SK-N-SH (cell line): ENCODE data around the gene GOLM1. TPM values are rescaled to one million over a fixed set of nuclear protein-coding genes. Genes with fewer than 3 reads are reported as not detected.

Experiments
- CTCF ChIA-PET: fragments of 300-600, 350-600 bp; formaldehyde crosslinking; extraction: SDS; loops from one replicate; lab custom pipeline; 2021; lab: Yijun Ruan, JAX
- POLR2A ChIA-PET: fragments of 350-600 bp; sonication (Branson Sonifier 250); formaldehyde crosslinking; extraction: SDS; loops from one replicate; lab custom pipeline; 2020; ENCODE audit warnings: antibody characterized with exemption, inconsistent platforms; lab: Yijun Ruan, JAX
- DNase-seq: peaks from one replicate; pipeline ENCODE4 v3.0.0; 2012
- H2AFZ ChIP-seq: fragments of 200-600 bp; sonication (generic); 2 replicates; pipeline ENCODE4 v1.8.1; 2016; ENCODE audit warnings: antibody characterized with exemption, mild to moderate bottlenecking, low read depth
- H3F3A ChIP-seq: fragments of 200-600 bp; sonication (generic); replicated peaks from 2 replicates; pipeline ENCODE3; 2016; ENCODE audit warnings: antibody characterized with exemption, mild to moderate bottlenecking; ENCODE audit not compliant: insufficient read depth
- H3K27ac ChIP-seq, 2 experiments: fragments of 200-500 bp in 1 of 2; fragments of 200-600 bp in 1 of 2; sonication (Bioruptor generic) in 1 of 2; sonication (generic), shearing (Covaris generic) in 1 of 2; 2 replicates each; pipeline versions ENCODE4 v1.5.1 to v1.6.1; 2014 to 2016; ENCODE audit warnings: low read depth in 2 of 2, inconsistent platforms in 1 of 2, low read length in 1 of 2, mild to moderate bottlenecking in 1 of 2, mixed read lengths in 1 of 2
- H3K27me3 ChIP-seq: fragments of 200-600 bp; sonication (generic), shearing (Covaris generic); 2 replicates; pipeline ENCODE4 v1.6.1; 2016; ENCODE audit warnings: mixed run types; ENCODE audit not compliant: insufficient read depth
- H3K36me3 ChIP-seq, 2 experiments: fragments of 200-500 bp in 1 of 2; fragments of 200-600 bp in 1 of 2; sonication (Bioruptor generic) in 1 of 2; sonication (generic) in 1 of 2; replicated peaks in 1 of 2; 2 replicates each; pipeline versions ENCODE3 to v1.5.1; 2014 to 2016; ENCODE audit warnings: low read length in 1 of 2, mild to moderate bottlenecking in 1 of 2; ENCODE audit not compliant: insufficient read depth in 2 of 2, control insufficient read depth in 1 of 2
- H3K4me1 ChIP-seq, 2 experiments: fragments of 200-500 bp in 1 of 2; fragments of 200-600 bp in 1 of 2; sonication (Bioruptor generic) in 1 of 2; sonication (generic), shearing (Covaris generic) in 1 of 2; 2 replicates each; pipeline versions ENCODE4 v1.5.1 to v1.6.1; 2014 to 2016; ENCODE audit warnings: low read depth in 1 of 2, low read length in 1 of 2, mixed run types in 1 of 2; ENCODE audit not compliant: insufficient read depth in 2 of 2, control insufficient read depth in 1 of 2
- H3K4me2 ChIP-seq: fragments of 200-600 bp; sonication (generic), shearing (Covaris generic); 2 replicates; pipeline ENCODE4 v1.6.1; 2017; ENCODE audit warnings: mixed run types
- H3K4me3 ChIP-seq, 2 experiments: fragments of 200-500 bp in 1 of 2; fragments of 200-600 bp in 1 of 2; sonication (Bioruptor generic) in 1 of 2; sonication (generic), shearing (Covaris generic) in 1 of 2; 2 replicates each; pipeline versions ENCODE4 v1.5.1 to v1.8.1; 2014 to 2016; ENCODE audit warnings: low read depth in 2 of 2, inconsistent platforms in 1 of 2, low read length in 1 of 2, mild to moderate bottlenecking in 1 of 2, mixed read lengths in 1 of 2, moderate library complexity in 1 of 2
- H3K79me2 ChIP-seq: fragments of 200-600 bp; sonication (generic); 2 replicates; pipeline ENCODE4 v1.8.1; 2017; ENCODE audit warnings: mild to moderate bottlenecking; ENCODE audit not compliant: insufficient read depth
- H3K9ac ChIP-seq: fragments of 200-600 bp; sonication (generic); 2 replicates; pipeline ENCODE4 v1.6.1; 2017; ENCODE audit warnings: mixed run types
- H3K9me2 ChIP-seq: fragments of 200-600 bp; sonication (generic); 2 replicates; pipeline ENCODE4 v1.6.1; 2017; ENCODE audit warnings: mixed run types
- H3K9me3 ChIP-seq: fragments of 200-600 bp; sonication (generic); 2 replicates; pipeline ENCODE4 v1.6.1; 2017; ENCODE audit warnings: mixed run types, mild to moderate bottlenecking, moderate library complexity
- H4K20me1 ChIP-seq: fragments of 200-600 bp; sonication (generic); 2 replicates; pipeline ENCODE4 v1.6.1; 2017; ENCODE audit warnings: mild to moderate bottlenecking, mixed run types; ENCODE audit not compliant: insufficient read depth
- CHD2 ChIP-seq: fragments of 150-350 bp; IDR thresholded peaks from 2 replicates; pipeline ENCODE4 v1.6.1; 2018; ENCODE audit warnings: low read length; ENCODE audit not compliant: partially characterized antibody
- ELF1 ChIP-seq: IDR thresholded peaks from 2 replicates; pipeline ENCODE4 v1.4.0; 2012
- EP300 ChIP-seq, 2 experiments: IDR thresholded peaks; 2 replicates each; pipeline versions ENCODE4 v1.4.0 to v1.6.1; 2012; ENCODE audit warnings: borderline replicate concordance in 1 of 2, low read depth in 1 of 2, low read length in 1 of 2
- FOSL2 ChIP-seq: IDR thresholded peaks from 2 replicates; pipeline ENCODE4 v1.4.0; 2012; ENCODE audit warnings: low read depth, mild to moderate bottlenecking, moderate library complexity, borderline replicate concordance
- FOXJ3 ChIP-seq: sonication (generic); formaldehyde crosslinking; IDR thresholded peaks from 2 replicates; pipeline ENCODE4 v1.5.1; 2020; ENCODE audit warnings: mild to moderate bottlenecking, missing genetic modification reagents
- FOXM1 ChIP-seq: IDR thresholded peaks from 2 replicates; pipeline ENCODE4 v1.4.0; 2012; ENCODE audit warnings: low read depth, mild to moderate bottlenecking
- GABPA ChIP-seq: IDR thresholded peaks from 2 replicates; pipeline ENCODE4 v1.4.0; 2012; ENCODE audit warnings: low read depth, mild to moderate bottlenecking
- JUND ChIP-seq: IDR thresholded peaks from 2 replicates; pipeline ENCODE4 v1.4.0; 2012
- NRF1 ChIP-seq: IDR thresholded peaks from 2 replicates; pipeline ENCODE4 v1.6.1; 2012; ENCODE audit warnings: low read depth, mild to moderate bottlenecking, low read length
- RAD21 ChIP-seq: IDR thresholded peaks from 2 replicates; pipeline ENCODE4 v1.6.1; 2012; ENCODE audit warnings: mild to moderate bottlenecking, low read length
- RCOR1 ChIP-seq: fragments of 150-350 bp; IDR thresholded peaks from 2 replicates; pipeline ENCODE4 v1.6.1; 2017; ENCODE audit warnings: antibody characterized with exemption, low read length
- RXRA ChIP-seq: IDR thresholded peaks from 2 replicates; pipeline ENCODE4 v1.4.0; 2012; ENCODE audit warnings: low read depth, mild to moderate bottlenecking, borderline replicate concordance
- TAF1 ChIP-seq: IDR thresholded peaks from 2 replicates; pipeline ENCODE4 v1.6.1; 2012; ENCODE audit warnings: low read depth, mild to moderate bottlenecking, low read length, moderate library complexity, borderline replicate concordance
- TCF12 ChIP-seq: IDR thresholded peaks from 2 replicates; pipeline ENCODE4 v1.4.0; 2012
- TEAD4 ChIP-seq: IDR thresholded peaks from 2 replicates; pipeline ENCODE4 v1.4.0; 2012; ENCODE audit warnings: mild to moderate bottlenecking, borderline replicate concordance; ENCODE audit not compliant: insufficient read depth
- WGBS: methylation state at CpG from one replicate; pipeline ENCODE4 v1.1.6; 2017; ENCODE audit warnings: low lambda C conversion rate; 5-methylcytosine and 5-hydroxymethylcytosine counted together
- polyA plus RNA-seq, 3 experiments: library from polyadenylated mRNA; depleted of rRNA; stranded (reverse); fragments of >200 nt; gene quantifications; 2 replicates each; pipeline ENCODE4 v1.2.3, GENCODE V29; 2012
- TF ChIP-seq, protein P1 (sequence below): IDR thresholded peaks from 2 replicates; pipeline ENCODE4 v1.4.0; 2012; ENCODE audit warnings: low read depth
- TF ChIP-seq, protein P2 (sequence below): IDR thresholded peaks from 2 replicates; pipeline ENCODE4 v1.6.1; 2012; ENCODE audit warnings: mild to moderate bottlenecking, low read depth, low read length, moderate library complexity
- TF ChIP-seq, protein P3 (sequence below): IDR thresholded peaks from 2 replicates; pipeline ENCODE4 v1.4.0; 2012; ENCODE audit warnings: low read depth, borderline replicate concordance
- TF ChIP-seq, protein P4 (sequence below): fragments of 150-350 bp; IDR thresholded peaks from 2 replicates; pipeline ENCODE4 v1.6.1; 2016; ENCODE audit warnings: mild to moderate bottlenecking, low read depth, low read length

Gene GOLM1
- polyA plus RNA-seq, 1 of the 3 experiments (the other 2 are of a cell fraction): 69.8 TPM

DNA sequence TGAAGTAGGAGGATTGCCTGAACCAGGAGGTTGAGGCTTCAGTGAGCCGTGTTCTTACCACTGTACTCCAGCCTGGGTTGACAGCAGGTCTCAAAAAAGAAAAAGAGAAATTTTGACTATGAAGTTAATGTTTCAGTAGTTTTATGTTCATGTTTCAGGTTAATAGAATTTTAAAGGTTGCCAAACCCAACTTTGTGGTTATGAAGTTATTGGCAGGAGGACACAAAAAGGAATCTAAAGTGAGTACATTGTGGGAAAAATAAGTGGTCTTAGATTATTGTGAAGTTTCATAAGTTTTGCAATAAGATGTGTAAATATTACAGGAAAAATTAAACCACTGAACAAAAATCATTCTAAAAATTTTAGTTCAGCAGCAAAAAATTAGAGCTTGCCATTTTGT is 78.6 kb downstream of the GOLM1 start:
- POLR2A ChIA-PET: no interaction called here
- Histone ChIP-seq H3K27me3 (no peaks in the 10 kb centered on the region), H3K27ac (no peak overlapping the region), H3F3A (peaks cover 5% of the 10 kb centered on the region), H2AFZ (no peak overlapping the region), H3K4me1 (peaks cover 0 to 2% of the 10 kb centered on the region in 2 experiments; a peak in 1 of 4 replicates), H3K9ac (no peak overlapping the region), H3K4me2 (no peak overlapping the region), H3K9me2 (no peaks in the 10 kb centered on the region), H3K79me2 (no peaks in the 10 kb centered on the region; the same call in 1 of the 2 replicates), H3K4me3 (no peak overlapping the region), H4K20me1 (no peaks in the 10 kb centered on the region)
- DNase-seq: no peak
- CTCF ChIA-PET: interaction anchor here (1.5 kb wide), 1 partner anchor 22 kb away, joined by 3 read pairs; no protein-coding TSS in a partner anchor
- 96% methylated on average over 1 of the region's 1 CpG for whole genome bisulfite sequencing
- TF ChIP-seq RCOR1 (no peak), NRF1 (no peak), TCF12 (no peak), JUND (no peak), FOXJ3 (CRISPR knock-in tag) (no peak), FOXM1 (no peak), RAD21 (no peak), GABPA (no peak), CHD2 (no peak), EP300 (IDR thresholded peaks at IDR 0.05; ENCODE audit: borderline replicate concordance in 1 of 2, low read depth in 1 of 2, low read length in 1 of 2) (no peak), RXRA (no peak), TAF1 (no peak), ELF1 (no peak), TEAD4 (no peak), FOSL2 (no peak)
- TF ChIP-seq, protein P1, sequence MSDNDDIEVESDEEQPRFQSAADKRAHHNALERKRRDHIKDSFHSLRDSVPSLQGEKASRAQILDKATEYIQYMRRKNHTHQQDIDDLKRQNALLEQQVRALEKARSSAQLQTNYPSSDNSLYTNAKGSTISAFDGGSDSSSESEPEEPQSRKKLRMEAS: no peak
- TF ChIP-seq, protein P2, sequence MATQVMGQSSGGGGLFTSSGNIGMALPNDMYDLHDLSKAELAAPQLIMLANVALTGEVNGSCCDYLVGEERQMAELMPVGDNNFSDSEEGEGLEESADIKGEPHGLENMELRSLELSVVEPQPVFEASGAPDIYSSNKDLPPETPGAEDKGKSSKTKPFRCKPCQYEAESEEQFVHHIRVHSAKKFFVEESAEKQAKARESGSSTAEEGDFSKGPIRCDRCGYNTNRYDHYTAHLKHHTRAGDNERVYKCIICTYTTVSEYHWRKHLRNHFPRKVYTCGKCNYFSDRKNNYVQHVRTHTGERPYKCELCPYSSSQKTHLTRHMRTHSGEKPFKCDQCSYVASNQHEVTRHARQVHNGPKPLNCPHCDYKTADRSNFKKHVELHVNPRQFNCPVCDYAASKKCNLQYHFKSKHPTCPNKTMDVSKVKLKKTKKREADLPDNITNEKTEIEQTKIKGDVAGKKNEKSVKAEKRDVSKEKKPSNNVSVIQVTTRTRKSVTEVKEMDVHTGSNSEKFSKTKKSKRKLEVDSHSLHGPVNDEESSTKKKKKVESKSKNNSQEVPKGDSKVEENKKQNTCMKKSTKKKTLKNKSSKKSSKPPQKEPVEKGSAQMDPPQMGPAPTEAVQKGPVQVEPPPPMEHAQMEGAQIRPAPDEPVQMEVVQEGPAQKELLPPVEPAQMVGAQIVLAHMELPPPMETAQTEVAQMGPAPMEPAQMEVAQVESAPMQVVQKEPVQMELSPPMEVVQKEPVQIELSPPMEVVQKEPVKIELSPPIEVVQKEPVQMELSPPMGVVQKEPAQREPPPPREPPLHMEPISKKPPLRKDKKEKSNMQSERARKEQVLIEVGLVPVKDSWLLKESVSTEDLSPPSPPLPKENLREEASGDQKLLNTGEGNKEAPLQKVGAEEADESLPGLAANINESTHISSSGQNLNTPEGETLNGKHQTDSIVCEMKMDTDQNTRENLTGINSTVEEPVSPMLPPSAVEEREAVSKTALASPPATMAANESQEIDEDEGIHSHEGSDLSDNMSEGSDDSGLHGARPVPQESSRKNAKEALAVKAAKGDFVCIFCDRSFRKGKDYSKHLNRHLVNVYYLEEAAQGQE: no peak
- TF ChIP-seq, protein P3, sequence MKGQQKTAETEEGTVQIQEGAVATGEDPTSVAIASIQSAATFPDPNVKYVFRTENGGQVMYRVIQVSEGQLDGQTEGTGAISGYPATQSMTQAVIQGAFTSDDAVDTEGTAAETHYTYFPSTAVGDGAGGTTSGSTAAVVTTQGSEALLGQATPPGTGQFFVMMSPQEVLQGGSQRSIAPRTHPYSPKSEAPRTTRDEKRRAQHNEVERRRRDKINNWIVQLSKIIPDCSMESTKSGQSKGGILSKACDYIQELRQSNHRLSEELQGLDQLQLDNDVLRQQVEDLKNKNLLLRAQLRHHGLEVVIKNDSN: no peak
- TF ChIP-seq, protein P4, sequence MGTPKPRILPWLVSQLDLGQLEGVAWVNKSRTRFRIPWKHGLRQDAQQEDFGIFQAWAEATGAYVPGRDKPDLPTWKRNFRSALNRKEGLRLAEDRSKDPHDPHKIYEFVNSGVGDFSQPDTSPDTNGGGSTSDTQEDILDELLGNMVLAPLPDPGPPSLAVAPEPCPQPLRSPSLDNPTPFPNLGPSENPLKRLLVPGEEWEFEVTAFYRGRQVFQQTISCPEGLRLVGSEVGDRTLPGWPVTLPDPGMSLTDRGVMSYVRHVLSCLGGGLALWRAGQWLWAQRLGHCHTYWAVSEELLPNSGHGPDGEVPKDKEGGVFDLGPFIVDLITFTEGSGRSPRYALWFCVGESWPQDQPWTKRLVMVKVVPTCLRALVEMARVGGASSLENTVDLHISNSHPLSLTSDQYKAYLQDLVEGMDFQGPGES: no peak
- TF ChIP-seq, all 33 proteins: peak for 0
- Histone ChIP-seq H3K36me3 (peaks cover 79 to 84% of the 10 kb centered on the region in 2 experiments), H3K9me3 (no peaks in the 10 kb centered on the region)
